Thoracic aorta (tissue), 2 donors: ENCODE results near the gene CTNNA2. TPM values are rescaled to one million over a fixed set of nuclear protein-coding genes. Genes with fewer than 3 reads are reported as not detected.

ENCODE experiments used
- ATAC-seq: fragments of 150-250 bp; one replicate; pipeline ENCODE4 v1.8.0; 2017; ENCODE audit warnings: low read depth; ENCODE audit not compliant: insufficient number of reproducible peaks, low FRiP score
- DNase-seq: peaks from one replicate; pipeline ENCODE4 v3.0.0-alpha.2; 2020; ENCODE audit warnings: low spot score
- H3K27ac ChIP-seq, 2 donors: fragments of 200-600 bp; sonication (generic); 1 replicate in 1 of 2; 2 replicates in 1 of 2; pipeline ENCODE4 v1.5.1; 2016; ENCODE audit warnings: mild to moderate bottlenecking in 2 of 2, moderate library complexity in 2 of 2
- H3K27me3 ChIP-seq: fragments of 200-600 bp; sonication (generic); replicated peaks from 2 replicates; pipeline ENCODE4 v1.6.0; 2016; ENCODE audit warnings: mild to moderate bottlenecking; ENCODE audit not compliant: insufficient read depth
- H3K36me3 ChIP-seq: fragments of 200-600 bp; sonication (generic); one replicate; pipeline ENCODE4 v1.5.1; 2016
- H3K4me1 ChIP-seq, 2 donors: fragments of 200-600 bp; sonication (generic); 1 replicate in 1 of 2; 2 replicates in 1 of 2; pipeline versions ENCODE4 v1.5.1 to v1.6.0; 2016; ENCODE audit warnings: low read depth in 2 of 2, mild to moderate bottlenecking in 1 of 2; ENCODE audit not compliant: control insufficient read depth in 1 of 2
- H3K4me3 ChIP-seq: fragments of 200-600 bp; sonication (generic); 2 replicates; pipeline ENCODE4 v1.5.1; 2016; ENCODE audit warnings: mild to moderate bottlenecking
- H3K9me3 ChIP-seq: fragments of 200-600 bp; sonication (generic); 2 replicates; pipeline ENCODE4 v1.5.1; 2016
- CTCF ChIP-seq: fragments of 200-600 bp; sonication (generic); IDR thresholded peaks from one replicate; pipeline ENCODE4 v1.5.1; 2019; ENCODE audit warnings: antibody characterized with exemption
- total RNA-seq, 2 donors: library from RNA; depleted of rRNA; stranded (reverse); fragments of >200 nt; gene quantifications; one replicate each; pipeline versions ENCODE4 v1.1.0 to v1.2.3, GENCODE V29; 2016

Gene CTNNA2
- total RNA-seq, 2 donors from 2014 or later = not detected

DNA sequence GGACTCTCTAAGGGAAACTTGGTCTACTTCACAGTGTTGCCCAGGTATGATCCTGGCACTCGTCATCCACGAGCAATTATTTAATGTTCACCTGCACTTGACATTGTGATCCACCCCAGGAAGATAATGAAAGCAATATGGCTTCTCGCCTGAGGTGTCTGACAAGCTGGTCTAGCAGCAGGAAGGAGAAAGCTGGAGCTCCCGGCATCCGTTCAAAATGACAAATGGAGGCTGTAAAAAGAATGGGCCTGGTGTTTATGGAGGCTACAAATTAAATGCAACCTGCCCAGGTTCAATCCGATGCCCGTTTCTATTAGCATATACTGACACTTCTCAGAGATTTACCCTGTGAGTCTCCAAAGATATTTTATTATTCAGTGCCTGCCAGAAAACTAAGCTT lies 317.6 kb downstream of the CTNNA2 start:
- no peak for DNase-seq

GRCh38 chr2:79831961-79832360 lies 319.1 kb downstream of the CTNNA2 start:
- DNase-seq (no peak), ATAC-seq (no peak)
- no peaks in the 10 kb centered on the region for H3K36me3 ChIP-seq
- no peaks in the 10 kb centered on the region for H3K4me1 ChIP-seq
- no peaks in the 10 kb centered on the region for H3K9me3 ChIP-seq
- no peak for TF ChIP-seq CTCF
- H3K4me3 ChIP-seq = no peak overlapping the region
- no peaks in the 10 kb centered on the region for H3K27me3 ChIP-seq
- H3K27ac ChIP-seq = no peak overlapping the region

More for the DNA sequence above, 317.6 kb downstream of the CTNNA2 start:
- Histone ChIP-seq H3K4me3 (no peak overlapping the region), H3K9me3 (no peaks in the 10 kb centered on the region), H3K4me1 (no peaks in the 10 kb centered on the region), H3K27me3 (no peaks in the 10 kb centered on the region), H3K27ac (no peak overlapping the region), H3K36me3 (no peaks in the 10 kb centered on the region)
- no peak for TF ChIP-seq CTCF
- no peak for ATAC-seq

DNA sequence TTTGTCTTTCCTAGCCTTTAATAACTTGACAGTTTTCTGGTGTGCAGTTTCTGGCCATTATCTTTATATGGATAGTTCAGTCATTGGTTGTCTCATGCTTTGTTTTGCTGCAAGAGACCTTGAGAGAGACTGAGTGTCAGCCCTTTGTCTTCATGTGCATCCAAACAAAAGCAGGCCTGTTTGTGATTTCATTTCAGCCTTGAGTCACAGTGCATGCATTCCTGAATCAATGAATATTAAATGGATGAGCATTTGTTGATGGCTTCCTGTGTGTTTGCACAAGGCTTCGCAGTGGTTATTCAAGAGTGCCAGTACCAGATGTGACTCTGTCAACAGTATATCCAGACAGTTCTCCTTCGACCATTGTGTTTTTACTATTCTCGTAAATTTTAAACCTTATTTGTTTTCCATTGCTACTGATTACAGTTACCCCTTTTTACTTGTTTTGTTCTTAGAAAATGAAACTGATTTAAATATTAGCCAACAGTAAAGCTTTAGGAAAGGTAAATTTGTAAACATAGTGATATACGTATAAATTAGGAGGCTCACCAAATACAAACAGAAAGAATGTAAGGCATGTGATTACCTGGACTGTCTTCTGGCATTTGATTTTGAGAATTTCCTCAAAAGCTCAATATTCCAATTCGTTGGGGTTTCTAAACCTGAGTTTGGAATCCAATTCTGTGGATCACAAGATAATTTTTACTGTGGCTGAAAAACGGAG lies 319.8 kb downstream of the CTNNA2 start:
- DNase-seq = no peak
- no peak for ATAC-seq
- Histone ChIP-seq H3K4me1 (no peaks in the 10 kb centered on the region), H3K4me3 (no peak overlapping the region), H3K27me3 (no peaks in the 10 kb centered on the region), H3K9me3 (no peaks in the 10 kb centered on the region), H3K27ac (no peak overlapping the region), H3K36me3 (no peaks in the 10 kb centered on the region)
- TF ChIP-seq CTCF = no peak

DNA sequence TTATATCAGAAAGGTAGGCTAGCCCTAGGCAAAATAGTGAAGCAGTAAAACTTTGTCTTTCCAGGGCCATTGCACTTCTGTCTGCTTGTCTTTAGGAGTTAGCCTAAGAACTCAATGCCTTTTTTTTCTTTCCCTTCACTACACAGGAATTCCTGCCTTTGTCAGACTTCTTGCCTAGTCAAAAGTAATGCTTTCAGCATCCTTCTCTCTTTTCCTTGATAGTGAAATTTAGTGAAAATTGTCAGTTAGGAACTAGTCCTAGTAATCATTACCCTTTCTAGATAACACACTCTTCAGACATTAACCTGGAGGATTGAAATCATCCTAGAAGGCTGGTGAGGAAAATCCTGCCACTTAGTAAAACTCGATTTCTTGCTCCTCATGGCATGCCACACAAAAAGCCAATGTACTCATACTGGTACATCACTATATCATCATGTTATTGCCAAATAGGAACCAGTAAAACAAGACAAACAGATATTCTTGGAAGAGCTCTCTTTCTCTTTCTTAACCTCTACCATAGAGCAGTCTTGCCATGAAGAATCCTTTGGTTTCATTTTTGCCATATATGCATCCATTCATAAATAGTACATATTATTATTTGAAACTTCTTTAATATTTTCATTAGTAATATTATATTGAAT lies 320.5 kb downstream of the CTNNA2 start:
- ATAC-seq = no peak
- Histone ChIP-seq H3K36me3 (no peaks in the 10 kb centered on the region), H3K4me3 (no peak overlapping the region), H3K27me3 (no peaks in the 10 kb centered on the region), H3K9me3 (no peaks in the 10 kb centered on the region), H3K27ac (no peak overlapping the region), H3K4me1 (no peaks in the 10 kb centered on the region)
- DNase-seq = no peak
- TF ChIP-seq CTCF = no peak

DNA sequence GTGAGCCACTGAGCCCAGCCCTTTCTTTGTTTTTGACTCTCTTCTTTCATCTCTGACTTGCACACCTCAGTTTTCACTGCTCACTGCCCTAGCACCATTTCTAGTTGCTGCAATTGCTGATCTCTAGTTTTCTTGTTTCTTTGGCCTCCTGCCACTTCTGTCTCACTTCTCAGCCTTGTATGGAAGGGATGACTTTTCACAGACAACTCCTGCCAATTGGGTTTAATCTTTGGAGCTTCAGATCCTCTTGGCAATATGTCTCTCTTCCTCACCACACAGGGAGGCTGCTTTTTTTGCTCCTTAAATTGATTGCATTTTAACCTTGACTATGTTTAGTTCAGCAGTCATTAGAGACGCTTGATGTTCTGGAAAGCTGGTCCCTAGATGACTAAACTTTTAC lies 323.1 kb downstream of the CTNNA2 start:
- no peak for DNase-seq
- H3K9me3 ChIP-seq = no peaks in the 10 kb centered on the region

More for the DNA sequence above, 323.1 kb downstream of the CTNNA2 start:
- no peak for TF ChIP-seq CTCF
- H3K4me1 ChIP-seq = no peaks in the 10 kb centered on the region
- no peak overlapping the region for H3K4me3 ChIP-seq
- H3K36me3 ChIP-seq = no peaks in the 10 kb centered on the region
- no peaks in the 10 kb centered on the region for H3K27me3 ChIP-seq
- no peak overlapping the region for H3K27ac ChIP-seq
- no peak for ATAC-seq
